Measurements from ENCODE around the gene TCF3.
A peak's percentile ranks its signal among the peaks of the same experiment; 100 is the strongest.

The TCF3 gene

DNA sequence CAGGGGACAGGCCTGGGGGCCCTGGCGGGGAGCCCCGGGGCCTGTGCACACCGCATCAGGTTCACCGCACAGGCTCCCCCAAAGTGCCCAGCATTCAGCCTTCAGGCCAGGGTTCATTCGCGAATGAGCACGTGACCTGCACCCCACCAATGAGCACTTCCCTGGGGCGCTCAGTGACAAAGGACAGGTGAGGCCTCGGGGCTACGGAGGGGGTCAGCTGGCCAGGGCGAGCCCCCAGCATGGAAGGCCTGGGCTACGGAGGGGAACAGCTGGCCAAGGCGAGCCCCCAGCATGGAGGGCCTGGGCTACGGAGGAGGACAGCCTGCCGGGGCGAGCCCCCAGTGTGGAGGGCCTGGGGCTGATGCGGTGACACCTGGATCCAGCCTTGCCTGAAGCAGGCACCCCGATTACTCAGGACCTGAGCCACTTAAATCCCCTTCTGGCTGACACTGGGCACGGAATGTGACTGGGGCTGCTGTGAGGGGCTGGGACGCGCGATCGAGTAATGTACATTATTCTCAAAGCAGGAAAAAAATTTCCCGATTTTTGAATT, 23.1 kb downstream of the TCF3 start:
- no peak for DNase-seq

DNA sequence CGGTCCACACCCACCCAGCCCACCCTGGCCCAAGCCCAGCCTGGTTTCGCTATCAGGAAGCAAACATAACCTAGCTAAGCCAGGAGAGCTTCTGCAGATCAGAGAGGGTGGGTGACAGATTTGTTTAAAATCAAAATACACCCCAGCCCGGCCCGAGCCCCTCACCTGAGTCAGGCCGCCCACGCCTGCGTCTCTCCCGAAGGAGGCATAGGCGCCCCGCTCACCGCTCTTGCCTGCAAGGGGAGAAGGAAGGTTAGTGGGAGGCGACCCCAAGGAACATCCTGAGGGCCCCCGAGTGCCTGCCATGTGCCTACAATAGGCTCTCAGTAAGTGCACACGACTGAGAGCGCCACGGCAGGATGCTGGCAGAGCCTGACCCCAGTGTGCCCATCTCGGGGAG, 25.2 kb downstream of the TCF3 start:
- no peak for DNase-seq

DNA sequence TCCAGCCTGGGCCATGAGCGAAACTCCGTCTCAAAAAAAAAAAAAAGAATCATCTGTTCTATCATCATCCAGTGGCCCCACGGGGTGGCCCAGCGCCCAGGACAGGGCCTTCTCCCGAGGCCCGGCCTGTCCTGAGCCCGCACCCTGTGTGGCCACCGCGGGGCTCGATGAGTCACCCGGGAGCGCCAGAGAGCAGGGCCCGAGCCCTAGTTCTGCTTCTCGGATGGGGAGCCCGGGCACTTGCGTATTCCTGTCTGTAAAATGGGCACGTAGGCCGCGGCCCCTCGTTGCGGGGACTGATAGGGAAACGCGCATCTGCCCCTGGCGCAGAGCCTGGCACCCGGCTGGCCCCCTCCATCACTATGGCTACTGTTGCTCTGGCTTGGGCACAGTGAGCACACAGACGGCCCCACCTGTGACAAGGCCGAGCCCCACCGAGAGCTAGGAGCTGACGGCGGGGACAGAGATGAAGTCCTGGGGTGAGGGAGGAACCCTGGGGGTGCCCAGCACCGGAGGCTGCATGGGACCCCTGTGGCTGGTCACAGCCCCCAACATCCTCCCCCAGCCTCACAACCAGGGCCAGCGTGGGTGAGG, 25.9 kb downstream of the TCF3 start:
- no peak for DNase-seq

DNA sequence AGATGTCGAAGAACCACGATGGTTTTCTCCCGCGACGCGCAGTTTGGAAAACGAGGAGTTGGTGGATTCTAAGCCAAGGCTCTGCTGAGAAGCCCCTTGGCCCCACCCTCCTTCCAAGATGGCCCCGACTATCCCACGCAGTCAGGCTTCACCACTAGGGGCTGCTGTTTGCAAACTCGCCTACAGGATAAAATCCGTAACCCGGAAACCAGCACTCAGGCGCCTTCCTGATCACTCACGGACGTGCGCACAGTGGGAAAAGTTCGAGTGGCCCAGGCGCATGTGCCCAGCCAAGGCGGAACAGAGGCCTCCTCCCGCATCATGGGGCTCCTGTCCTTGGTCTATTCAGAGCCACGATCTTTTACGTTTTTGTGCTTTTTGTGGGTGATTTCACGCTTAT, 28.0 kb downstream of the TCF3 start:
- DNase-seq = peak in 2 of 4 experiments; percentile 22 to 36

DNA sequence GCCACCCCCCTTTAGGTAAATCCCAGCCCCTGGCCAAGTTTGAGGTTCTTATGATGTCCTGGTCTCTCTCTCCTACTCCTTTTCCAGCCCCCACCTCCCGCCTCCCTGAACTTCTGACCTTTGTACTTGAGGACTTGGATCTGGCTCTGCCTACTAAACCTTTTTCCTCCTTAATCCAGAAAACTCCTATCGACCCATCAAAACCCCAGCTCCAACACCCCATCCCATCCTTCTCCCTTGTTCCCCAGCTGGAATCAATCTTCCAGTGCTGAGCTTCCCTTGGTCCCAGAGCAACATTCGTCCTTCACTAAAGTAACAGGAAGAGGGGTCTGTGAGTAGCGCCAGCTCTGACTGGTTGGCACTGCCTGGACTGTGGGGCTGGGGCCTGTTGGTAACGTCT, 29.9 kb downstream of the TCF3 start:
- no peak for DNase-seq

DNA sequence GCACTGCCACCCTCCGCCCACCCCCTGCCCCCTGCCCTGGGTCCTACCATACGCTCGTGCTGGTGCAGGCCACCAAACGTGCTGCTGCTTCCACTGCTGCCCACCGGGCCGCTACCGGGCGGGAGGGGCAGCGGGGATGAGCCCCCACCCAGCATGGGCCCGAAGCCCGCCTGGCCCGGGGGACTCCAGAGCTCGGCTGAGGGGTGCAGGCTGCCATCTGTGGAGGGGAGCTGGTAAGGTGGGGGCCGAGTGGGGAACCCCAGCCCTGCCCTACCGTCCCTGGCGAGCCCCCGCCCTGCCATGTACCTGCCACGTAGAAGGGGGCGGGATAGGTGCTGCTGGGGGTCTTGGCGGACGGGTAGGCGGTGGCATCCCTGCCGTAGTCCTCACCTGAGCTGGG, 30.4 kb downstream of the TCF3 start:
- DNase-seq = no peak

DNA sequence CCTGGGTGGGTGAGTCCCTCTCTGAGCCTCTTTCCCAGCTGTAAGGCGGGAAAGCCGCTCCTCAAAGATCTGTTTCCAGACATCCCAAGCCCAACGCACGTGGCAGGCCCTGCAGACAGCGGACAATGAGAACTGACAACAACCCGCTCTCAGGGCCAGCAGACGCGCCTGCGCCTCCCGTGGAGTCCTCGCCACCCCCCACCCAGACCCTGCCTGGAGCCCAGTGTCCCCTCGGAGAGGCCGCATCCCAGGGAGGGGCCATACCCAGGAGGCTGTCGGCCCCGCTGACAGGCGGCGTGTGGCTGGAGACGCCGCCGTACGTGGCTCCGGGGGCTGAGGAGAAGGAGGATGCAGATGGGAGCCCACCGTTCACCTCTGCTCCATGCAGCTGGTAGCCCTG, 30.8 kb downstream of the TCF3 start:
- DNase-seq = no peak

DNA sequence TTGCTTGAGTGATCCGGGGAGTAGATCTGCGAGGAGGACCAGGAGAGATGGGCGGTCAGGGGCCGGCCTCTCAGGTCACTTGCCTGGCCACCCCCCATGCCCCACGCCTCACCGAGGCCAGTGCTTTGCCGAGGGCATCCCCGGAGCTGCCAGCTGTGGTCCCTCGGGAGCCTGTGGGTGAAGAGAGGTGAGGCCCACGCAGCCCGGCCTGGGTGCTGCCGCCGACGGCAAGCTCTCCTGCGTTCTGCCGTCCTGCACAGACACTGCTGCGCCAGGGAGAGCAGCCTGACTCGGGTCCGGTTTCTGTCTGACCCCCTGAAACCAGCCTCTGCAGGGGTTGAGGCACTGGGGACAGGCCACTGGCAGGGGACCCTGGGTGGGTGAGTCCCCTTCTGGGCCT, 31.4 kb downstream of the TCF3 start:
- no peak for DNase-seq

DNA sequence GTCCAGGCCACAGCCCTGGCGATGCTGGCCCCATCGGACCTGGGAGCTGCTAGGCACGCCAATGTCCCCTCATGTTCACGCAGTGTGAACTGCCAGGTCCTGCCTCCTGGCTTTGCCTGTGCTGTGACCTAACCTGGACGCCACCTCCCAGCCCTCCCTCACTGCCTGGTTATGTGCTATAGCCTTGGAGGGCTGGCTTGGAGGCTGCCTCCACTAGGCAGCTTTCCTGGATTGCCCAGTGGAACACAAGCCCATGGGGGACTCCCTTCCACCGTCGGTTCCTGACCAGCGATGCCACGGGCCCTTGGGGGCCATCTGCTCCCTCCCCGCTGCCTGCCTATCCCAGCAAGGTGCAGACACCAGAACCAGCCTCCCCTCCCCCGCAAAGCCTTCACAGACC, 31.9 kb downstream of the TCF3 start:
- no peak for DNase-seq

DNA sequence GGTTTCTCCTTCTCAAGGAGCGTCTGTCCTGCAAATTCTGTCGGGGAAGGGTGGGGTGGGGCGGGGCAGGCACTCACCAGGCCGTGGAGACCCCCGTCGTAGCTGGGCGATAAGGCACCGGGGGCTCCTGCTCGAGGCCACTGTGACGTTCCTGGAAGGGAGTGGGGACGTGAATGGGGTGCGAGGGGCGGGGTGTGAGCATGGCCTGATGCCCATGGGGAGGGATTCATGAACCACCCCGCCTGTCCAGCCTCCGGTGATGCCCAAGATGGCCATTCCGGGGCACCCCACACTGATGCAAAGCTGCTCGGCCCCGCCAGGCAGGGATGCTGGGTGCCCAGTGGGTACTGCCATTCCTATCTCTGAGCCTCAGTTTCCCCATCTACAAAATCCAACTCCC, 32.7 kb downstream of the TCF3 start:
- DNase-seq = no peak

DNA sequence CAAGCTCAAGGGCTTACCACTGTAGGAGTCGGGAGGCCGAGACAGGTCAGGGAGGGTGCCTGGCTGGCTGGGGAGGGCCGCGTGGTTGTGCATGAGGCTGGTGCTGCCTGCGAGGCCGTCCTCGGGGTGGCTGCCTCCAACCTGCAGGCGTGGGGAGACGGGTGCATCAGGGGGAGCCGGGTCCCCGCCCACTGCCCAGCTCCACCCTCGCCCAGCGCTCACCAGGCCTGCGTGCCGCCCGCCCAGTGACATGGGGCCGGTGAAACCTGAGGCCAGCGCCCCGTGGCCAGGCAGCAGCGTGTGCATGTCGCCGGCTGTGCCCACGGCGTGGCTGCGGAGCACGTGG, 33.3 kb downstream of the TCF3 start:
- no peak for DNase-seq

DNA sequence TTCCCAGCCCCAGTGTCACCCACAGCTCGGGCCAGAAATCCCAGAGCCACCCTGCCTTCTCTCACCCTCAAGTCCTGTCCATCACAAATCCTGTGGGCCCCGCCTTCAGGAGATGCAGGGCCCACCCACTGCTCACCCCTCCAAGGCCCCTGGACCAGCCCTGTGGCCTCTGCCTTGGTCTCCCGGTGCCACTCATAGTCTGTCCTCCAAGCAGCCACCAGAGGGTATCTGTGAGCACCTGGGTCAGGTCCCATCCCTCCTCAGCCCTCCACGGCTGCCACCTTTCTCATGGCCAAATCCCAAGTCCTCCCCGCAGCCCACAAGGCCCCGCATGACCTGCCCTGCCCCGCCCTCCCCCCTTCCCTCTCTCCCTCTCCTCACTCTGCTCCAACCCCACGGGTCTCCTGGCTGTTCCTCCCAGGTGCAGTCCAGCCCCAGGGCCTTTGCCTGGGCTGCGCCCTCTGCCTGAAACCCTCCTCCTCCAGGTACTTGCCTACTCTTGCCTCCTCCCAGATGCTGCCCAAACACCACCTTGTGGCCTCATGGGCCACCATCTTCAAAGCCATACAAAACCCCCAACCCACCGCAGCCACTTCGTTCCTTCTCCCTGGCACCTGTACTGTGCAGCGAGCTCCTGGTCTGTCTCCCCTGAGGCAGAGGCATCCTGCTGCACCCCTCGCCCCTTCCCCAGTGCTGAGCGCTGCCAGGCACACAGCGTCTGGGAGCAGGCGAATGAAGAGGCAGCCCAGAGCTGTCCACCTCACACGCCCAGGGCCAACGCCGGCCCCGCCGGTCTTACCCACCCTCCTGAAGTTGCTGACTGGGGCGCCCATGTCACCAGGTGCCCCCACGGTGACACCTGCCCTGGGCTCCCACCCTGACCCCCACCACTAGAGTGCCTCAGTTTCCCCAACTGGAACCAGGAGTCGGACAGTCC, 34.0 kb downstream of the TCF3 start:
- no peak for DNase-seq

DNA sequence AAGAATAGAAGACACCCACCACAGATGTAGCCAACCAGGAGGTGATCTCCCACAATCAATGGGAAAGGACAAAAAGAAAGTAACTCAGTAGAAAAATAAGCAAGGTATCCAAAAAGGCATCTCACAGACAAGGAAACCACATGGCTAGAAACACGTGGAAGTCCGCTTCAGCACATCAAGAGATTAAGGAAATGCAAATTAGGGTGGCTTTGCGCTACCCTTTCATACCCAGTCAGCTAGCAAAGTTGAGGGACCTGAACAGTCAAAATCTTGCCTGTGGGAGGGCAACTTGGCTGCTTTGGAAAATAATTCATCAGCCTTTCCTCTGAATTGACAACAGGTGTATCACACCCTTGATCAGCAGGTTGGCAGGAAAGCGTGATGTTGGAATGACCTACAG, 35.5 kb downstream of the TCF3 start:
- DNase-seq = no peak

DNA sequence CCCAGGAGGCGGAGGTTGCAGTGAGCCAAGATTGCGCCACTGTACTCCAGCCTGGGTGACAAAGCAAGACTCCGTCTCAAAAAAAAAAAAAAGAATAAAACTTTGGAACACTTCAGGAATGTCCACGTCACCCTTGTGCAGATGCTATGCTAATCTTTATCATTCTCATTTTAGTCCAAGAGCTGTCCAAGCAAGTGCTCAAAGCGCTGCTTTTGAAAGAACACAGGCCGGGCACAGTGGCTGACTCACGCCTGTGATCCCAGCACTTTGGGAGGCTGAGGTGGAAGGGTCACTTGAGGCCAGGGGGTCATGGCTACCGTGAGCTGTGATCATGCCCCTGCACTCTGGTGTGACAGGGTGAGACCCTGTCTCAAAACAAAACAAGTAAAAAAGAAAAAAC, 36.0 kb downstream of the TCF3 start:
- no peak for DNase-seq

DNA sequence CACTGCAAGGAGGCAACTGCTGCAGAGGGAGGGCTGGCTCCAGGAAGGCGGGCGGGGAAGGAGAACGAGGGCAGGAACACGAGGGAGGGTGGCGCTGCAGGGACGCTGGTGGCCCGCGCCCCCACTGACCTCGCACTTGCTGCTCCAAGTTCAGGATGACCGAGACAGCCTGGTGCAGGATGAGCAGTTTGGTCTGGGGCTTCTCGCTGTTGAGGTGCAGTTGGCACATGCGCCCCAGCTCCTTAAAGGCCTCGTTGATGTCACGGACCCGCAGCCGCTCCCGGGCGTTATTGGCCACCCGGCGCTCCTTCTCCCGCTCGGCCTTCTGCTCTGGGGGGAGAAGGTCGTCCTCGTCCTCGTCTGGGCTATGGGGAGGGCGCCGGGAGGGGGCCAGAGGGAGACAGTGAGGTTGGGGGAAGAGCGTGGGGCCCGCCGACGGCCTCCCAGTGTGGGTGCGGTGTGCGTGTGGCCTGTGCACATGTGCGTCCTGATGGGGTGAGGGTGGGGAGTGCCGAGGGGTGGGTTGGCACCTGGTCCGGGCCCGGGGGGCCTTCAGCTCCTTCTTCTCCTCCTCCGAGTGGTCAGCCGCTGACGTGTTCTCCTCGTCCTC, 37.2 kb downstream of the TCF3 start:
- DNase-seq = no peak

DNA sequence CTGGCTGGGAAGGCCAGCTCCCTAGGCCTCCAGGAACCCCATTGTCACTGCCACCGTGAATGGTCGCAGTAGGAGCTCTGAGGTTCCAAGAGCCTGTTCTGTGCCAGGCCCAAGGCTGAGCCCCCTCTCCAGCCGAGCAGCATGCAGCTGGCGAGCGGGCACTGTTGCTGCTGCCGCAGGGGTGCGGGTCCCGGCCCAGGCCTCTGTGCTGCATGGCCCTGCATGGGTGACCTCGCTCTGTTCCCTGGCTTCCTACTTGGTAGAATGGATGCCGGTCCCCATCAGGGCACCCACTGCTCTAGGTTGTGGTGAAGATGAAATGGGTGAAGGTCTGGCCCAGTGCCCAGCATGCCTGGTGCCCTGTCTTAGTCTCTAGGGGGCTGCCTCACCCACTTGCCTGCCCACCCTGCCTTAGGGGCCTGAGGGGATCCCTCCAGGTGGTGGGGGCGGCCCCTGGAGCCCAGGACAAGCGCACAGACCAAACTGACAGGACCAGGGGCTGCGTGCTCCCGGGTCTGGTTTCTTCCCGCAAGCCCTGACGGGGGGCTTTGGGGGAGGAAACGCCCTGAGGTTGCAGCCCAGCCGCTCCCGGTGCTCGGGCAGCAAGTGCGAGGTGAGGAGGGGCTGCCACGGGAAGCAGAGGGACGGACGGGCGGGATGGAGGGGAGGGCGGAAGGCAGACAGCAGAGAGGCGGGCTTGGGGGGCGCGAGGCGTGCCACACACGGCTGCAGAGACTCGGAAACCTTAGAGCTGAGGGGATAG, 38.4 kb downstream of the TCF3 start:
- DNase-seq = no peak

DNA sequence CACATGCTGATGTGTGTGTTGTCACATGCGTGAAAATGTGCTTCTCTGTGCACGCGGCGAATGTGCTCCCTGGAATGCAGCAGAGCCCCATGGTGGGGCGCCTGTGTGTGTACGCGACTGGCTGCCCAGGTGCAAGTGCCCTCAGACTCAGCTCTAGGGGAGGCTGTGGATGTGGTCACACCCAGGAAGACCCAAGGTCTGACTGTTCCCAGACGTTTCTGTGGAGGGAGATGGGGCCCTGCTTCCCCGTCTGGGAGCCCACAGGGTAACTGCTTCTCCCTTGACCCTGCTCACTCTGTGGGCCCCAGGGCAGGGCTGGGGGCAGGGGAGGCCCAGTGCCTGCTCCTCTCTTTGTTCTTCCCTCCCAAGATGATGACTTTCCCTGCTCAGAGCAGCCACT, 39.3 kb downstream of the TCF3 start:
- DNase-seq = no peak

DNA sequence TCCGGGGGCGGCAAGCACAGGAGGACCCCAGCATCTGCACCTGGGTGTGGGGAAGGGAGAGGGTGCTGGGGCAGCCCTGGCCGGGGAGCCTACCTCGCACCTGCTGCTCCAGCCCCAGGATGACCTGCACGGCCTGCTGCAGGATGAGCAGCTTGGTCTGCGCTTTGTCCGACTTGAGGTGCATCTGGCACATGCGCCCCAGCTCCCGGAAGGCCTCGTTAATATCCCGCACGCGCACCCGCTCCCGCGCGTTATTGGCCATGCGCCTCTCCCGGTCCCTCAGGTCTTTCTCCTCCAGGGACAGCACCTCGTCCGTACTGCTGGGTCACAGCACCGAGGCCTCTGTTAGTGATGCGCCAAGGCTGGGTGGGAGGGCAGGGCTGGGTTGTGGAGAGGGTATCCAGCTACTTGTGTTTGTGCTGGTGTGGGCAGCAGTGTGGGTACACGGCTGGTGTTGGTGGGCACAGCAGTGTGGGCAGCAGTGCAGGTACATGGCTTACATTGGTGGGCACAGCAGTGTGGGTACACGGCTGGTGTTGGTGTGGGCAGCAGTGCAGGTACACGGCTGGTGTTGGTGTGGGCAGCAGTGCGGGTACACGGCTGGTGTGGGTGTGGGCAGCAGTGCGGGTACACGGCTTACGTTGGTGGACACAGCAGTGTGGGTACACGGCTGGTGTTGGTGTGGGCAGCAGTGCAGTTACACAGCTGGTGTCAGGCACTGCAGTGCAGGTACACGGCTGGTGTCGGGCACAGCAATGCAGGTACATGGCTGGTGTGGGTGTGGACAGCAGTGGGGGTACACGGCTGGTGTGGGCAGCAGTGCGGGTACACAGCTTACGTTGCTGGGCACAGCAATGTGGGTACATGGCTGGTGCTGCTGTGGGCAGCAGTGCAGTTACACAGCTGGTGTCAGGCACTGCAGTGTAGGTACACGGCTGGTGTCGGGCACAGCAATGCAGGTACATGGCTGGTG, 40.0 kb downstream of the TCF3 start:
- DNase-seq = no peak

DNA sequence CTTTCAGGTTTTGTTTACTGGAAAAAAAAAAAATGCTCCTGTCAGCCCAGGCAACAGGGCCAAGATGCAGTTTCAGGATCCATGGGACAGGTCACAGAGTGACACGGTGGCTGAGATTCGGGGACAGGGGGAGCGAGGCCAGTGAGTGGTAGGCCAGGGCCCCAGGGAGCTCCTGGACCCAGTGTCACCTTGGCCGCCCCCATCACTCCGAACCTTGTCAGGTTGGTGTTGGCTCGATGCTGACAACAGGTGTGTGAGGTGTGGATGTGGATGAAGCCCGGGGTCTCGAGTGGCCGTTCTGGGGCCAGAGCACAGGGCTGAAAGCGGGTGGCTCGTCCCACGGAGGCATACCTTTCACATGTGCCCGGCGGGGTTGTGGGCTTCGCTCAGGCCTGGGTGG, 41.1 kb downstream of the TCF3 start:
- no peak for DNase-seq

DNA sequence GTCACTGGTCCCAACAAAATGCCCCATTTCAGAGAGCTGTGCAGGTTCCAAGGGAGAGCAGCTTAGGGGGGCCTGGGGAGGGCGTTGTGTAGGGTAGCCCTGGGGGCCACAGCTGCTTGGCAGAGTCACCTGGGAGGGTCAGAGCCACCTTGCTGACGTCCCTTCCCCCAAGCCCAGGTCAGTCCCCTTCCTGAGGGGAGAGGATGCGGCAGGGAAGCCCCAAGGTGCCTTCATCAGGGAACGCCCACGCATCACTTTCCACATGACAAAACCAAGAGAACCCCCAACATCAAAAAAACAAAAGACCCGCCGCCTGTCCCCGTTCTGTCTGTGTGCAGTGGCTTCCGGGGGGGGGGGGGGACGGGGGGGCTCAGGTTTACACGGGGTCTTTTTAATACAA, 41.8 kb downstream of the TCF3 start:
- no peak for DNase-seq

DNA sequence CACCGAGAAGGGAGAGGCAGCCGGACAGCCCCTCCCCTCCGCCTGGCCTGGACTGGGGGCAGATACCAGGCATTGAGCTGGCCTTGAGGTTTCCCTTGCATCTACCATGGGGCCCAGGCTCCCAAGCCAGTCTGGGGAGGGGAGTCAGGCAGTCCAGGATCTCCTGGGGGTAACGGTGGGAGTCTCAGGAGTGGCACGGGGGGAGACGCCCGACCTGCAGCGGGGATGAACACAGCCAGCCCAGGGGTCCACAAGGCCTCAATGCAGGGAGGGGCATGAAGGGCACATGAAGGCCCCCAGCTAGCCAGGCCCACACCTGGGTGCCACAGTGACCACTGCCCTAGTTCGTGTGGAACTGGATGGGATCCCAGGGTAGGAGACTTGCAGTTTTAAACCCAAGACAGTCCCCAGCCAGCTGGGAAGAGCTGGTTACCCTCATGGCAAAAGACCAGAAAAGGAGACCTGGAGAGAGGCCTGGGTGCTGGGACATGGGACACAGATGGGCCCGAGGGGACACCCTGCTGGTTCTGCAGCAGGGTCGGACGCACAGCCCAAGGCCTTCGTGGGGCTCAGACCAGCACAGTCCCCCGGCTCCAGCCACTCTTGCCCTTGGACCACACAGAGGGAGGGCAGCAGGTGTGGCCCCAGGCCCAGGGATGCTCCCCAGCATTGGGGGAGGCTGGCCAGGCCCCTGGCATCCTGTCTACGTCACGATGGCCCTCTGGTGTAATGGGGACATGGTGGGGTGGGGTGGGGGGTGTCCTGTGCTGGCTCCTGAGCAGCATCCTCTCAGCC, 42.5 kb downstream of the TCF3 start:
- no peak for DNase-seq

Measured in activated naive CD4-positive, alpha-beta T cell (primary cell).